Endodermal cell (in vitro differentiated cells): ENCODE data around the gene CACNA1E. TPM values are rescaled to one million over a fixed set of nuclear protein-coding genes. Genes with fewer than 3 reads are reported as not detected.

Experiments used
- DNase-seq: peaks from one replicate; pipeline ENCODE4 v3.0.0-alpha.2; 2017
- H3K27ac ChIP-seq: 2 replicates; pipeline ENCODE4 v1.5.1; 2013; ENCODE audit warnings: mild to moderate bottlenecking, low read depth, low read length, moderate library complexity
- H3K27me3 ChIP-seq: 2 replicates; pipeline ENCODE4 v1.6.1; 2013; ENCODE audit warnings: mild to moderate bottlenecking, low read length, moderate library complexity; ENCODE audit not compliant: insufficient read depth, control insufficient read depth, poor library complexity, severe bottlenecking
- H3K36me3 ChIP-seq: 2 replicates; pipeline ENCODE4 v1.7.0; 2013; ENCODE audit warnings: mild to moderate bottlenecking, low read length, moderate library complexity; ENCODE audit not compliant: control insufficient read depth, insufficient read depth
- H3K4me1 ChIP-seq: one replicate; pipeline ENCODE4 v1.7.0; 2013; ENCODE audit warnings: low read length; ENCODE audit not compliant: control insufficient read depth, insufficient read depth
- H3K4me3 ChIP-seq: 2 replicates; pipeline ENCODE4 v1.5.1; 2013; ENCODE audit warnings: mild to moderate bottlenecking, low read length, moderate library complexity
- H3K9ac ChIP-seq: 2 replicates; pipeline ENCODE4 v1.6.1; 2013; ENCODE audit warnings: mild to moderate bottlenecking, low read length, moderate library complexity; ENCODE audit not compliant: poor library complexity, severe bottlenecking; ENCODE audit errors: extremely low read depth
- H3K9me3 ChIP-seq: 2 replicates; pipeline ENCODE4 v1.6.1; 2013; ENCODE audit warnings: mild to moderate bottlenecking, low read length, moderate library complexity; ENCODE audit not compliant: control insufficient read depth
- H3K27ac Mint-ChIP-seq: 2 replicates; pipeline ENCODE4 v1.8.0; 2020; ENCODE audit warnings: mixed read lengths
- H3K27me3 Mint-ChIP-seq: 2 replicates; pipeline ENCODE4 v1.8.0; 2021; ENCODE audit warnings: mild to moderate bottlenecking, mixed read lengths; ENCODE audit not compliant: insufficient read depth
- H3K36me3 Mint-ChIP-seq: 2 replicates; pipeline ENCODE4 v1.8.0; 2020; ENCODE audit warnings: low read depth, mixed read lengths
- H3K4me1 Mint-ChIP-seq: 2 replicates; pipeline ENCODE4 v1.8.0; 2020; ENCODE audit warnings: mixed read lengths
- H3K4me3 Mint-ChIP-seq: 2 replicates; pipeline ENCODE4 v1.8.0; 2020; ENCODE audit warnings: mild to moderate bottlenecking, moderate library complexity, mixed read lengths
- H3K9me3 Mint-ChIP-seq: 2 replicates; pipeline ENCODE4 v1.8.0; 2020; ENCODE audit warnings: mild to moderate bottlenecking, mixed read lengths
- WGBS, 2 experiments: methylation state at CpG; one replicate each; pipeline versions ENCODE4 v1.1.5 to v1.1.7; 2013; ENCODE audit warnings: missing lambda C conversion rate in 2 of 2, mixed read lengths in 1 of 2; ENCODE audit not compliant: insufficient coverage in 1 of 2, insufficient read length in 1 of 2; 5-methylcytosine and 5-hydroxymethylcytosine counted together
- total RNA-seq, 2 donors: library from RNA; stranded (reverse); fragmentation: NEBNext Ultra II Directional in 1 of 2; extraction: Animal tissue kit (Norgen Biotek cat#: 25700) in 1 of 2; gene quantifications; 2 replicates in 1 of 2; 3 replicates in 1 of 2; pipeline ENCODE4 v1.2.1, GENCODE V29; 2021
- TF ChIP-seq, protein P1 (sequence below): fragments of 200-600 bp; sonication (generic); conservative IDR thresholded peaks from 2 replicates; pipeline ENCODE4 v1.5.0; 2021; ENCODE audit warnings: antibody characterized with exemption, mild to moderate bottlenecking

The CACNA1E gene
- total RNA-seq, 2 donors from 2014 or later = 4.7 to 5.8 TPM

DNA sequence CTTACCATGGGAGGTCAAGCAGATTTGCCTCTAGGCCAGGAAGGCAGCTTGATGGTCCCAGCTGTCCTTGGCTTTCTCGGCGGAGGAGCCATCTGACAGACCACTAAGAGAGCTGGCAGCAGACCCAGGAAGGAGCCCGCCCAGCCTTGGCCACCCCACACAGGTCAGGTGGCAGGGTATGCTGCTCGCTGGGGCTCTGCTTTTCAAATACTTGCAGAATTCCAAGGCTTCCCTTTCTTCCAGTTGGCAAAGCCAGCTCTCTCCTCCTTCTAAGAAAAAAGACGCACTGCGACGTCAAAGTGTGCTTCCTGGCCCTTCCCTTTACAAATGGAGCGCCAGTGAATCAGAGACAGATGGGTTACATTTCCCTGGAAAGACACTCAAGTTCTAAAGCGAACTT lies 229.4 kb downstream of the CACNA1E start:
- TF ChIP-seq, protein P1, sequence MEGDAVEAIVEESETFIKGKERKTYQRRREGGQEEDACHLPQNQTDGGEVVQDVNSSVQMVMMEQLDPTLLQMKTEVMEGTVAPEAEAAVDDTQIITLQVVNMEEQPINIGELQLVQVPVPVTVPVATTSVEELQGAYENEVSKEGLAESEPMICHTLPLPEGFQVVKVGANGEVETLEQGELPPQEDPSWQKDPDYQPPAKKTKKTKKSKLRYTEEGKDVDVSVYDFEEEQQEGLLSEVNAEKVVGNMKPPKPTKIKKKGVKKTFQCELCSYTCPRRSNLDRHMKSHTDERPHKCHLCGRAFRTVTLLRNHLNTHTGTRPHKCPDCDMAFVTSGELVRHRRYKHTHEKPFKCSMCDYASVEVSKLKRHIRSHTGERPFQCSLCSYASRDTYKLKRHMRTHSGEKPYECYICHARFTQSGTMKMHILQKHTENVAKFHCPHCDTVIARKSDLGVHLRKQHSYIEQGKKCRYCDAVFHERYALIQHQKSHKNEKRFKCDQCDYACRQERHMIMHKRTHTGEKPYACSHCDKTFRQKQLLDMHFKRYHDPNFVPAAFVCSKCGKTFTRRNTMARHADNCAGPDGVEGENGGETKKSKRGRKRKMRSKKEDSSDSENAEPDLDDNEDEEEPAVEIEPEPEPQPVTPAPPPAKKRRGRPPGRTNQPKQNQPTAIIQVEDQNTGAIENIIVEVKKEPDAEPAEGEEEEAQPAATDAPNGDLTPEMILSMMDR = no peak
- H3K4me3 Mint-ChIP-seq = no peak overlapping the region
- no peak overlapping the region for H3K9ac ChIP-seq
- H3K27me3 ChIP-seq = peaks cover 99% of the 10 kb centered on the region
- peaks cover 26% of the 10 kb centered on the region for H3K4me1 Mint-ChIP-seq
- H3K27me3 Mint-ChIP-seq = peaks cover 99% of the 10 kb centered on the region
- DNase-seq = no peak
- H3K36me3 Mint-ChIP-seq = no peaks in the 10 kb centered on the region
- H3K9me3 Mint-ChIP-seq = no peaks in the 10 kb centered on the region
- H3K4me1 ChIP-seq = no peaks in the 10 kb centered on the region
- H3K9me3 ChIP-seq = no peaks in the 10 kb centered on the region
- no peak overlapping the region for H3K27ac ChIP-seq
- H3K36me3 ChIP-seq = no peaks in the 10 kb centered on the region
- no peak overlapping the region for H3K4me3 ChIP-seq
- 92 to 100% methylated on average over 7 to 9 of the region's 9 CpGs for WGBS, 2 experiments
- H3K27ac Mint-ChIP-seq = no peak overlapping the region

DNA sequence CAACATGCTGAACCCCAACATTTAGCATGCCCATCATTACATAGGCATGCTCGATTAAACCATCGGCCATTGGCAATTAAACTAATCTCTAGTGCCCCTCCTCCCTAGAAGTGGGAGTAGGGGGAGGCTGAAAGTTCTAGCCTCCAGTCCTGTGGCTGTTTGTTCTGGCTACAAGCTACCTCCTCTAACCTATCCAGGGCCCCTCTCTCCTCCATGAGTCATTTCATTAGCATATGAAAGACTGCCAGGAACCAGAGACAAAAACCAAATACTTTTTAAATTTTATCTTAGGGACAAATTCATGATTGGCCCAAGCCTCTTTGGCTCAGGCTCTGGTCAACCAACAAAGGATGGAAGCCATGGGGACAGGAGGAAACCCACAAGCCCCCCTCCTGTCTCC lies 231.1 kb downstream of the CACNA1E start:
- Mint-ChIP-seq H3K9me3 (no peaks in the 10 kb centered on the region), H3K27ac (no peak overlapping the region), H3K27me3 (peaks cover 89% of the 10 kb centered on the region), H3K4me1 (peaks cover 37% of the 10 kb centered on the region), H3K36me3 (no peaks in the 10 kb centered on the region), H3K4me3 (no peak overlapping the region)
- Histone ChIP-seq H3K27me3 (peaks cover 94% of the 10 kb centered on the region), H3K27ac (no peak overlapping the region), H3K9ac (no peak overlapping the region), H3K9me3 (peaks cover 3% of the 10 kb centered on the region), H3K4me1 (no peaks in the 10 kb centered on the region), H3K4me3 (no peak overlapping the region), H3K36me3 (no peaks in the 10 kb centered on the region)
- TF ChIP-seq, protein P1 = no peak
- WGBS, 2 experiments = 89% methylated on average over 2 of the region's 2 CpGs; no CpG with 5 or more reads in 1 of the 2 experiments
- DNase-seq = peak; percentile 55

DNA sequence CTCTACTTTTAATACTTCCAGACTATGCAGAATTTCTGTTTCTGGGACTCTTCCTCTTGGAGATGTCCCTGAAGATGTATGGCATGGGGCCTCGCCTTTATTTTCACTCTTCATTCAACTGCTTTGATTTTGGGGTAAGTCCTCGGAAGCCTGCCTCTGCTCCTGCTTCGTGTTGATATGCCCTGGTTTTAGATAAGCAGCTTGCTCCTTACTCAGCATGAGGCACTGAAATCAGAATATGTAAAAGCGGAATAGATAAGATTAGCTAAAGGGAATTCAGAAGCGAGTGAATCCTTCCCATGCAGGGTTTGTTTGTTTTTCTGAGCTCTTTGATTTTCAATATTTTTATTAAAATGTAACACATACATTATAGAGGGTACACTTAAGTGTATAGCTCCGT lies 234.7 kb downstream of the CACNA1E start:
- H3K36me3 ChIP-seq = peaks cover 5% of the 10 kb centered on the region
- peaks cover 89% of the 10 kb centered on the region for H3K27me3 Mint-ChIP-seq
- no peak for DNase-seq
- H3K4me1 ChIP-seq = no peaks in the 10 kb centered on the region
- no peak overlapping the region for H3K27ac Mint-ChIP-seq
- H3K36me3 Mint-ChIP-seq = no peaks in the 10 kb centered on the region
- no peak overlapping the region for H3K4me3 Mint-ChIP-seq
- 44 to 71% methylated on average over 3 to 6 of the region's 6 CpGs for WGBS, 2 experiments
- TF ChIP-seq, protein P1 = no peak
- H3K9me3 Mint-ChIP-seq = no peaks in the 10 kb centered on the region
- H3K9me3 ChIP-seq = peaks cover 4% of the 10 kb centered on the region
- no peak overlapping the region for H3K27ac ChIP-seq
- no peak overlapping the region for H3K9ac ChIP-seq
- no peak overlapping the region for H3K4me3 ChIP-seq
- peaks cover 94% of the 10 kb centered on the region for H3K27me3 ChIP-seq
- H3K4me1 Mint-ChIP-seq = peaks cover 37% of the 10 kb centered on the region
